CD4-positive, alpha-beta T cell treated with Interleukin-10 for 1 hour (primary cell): ENCODE data around the gene TMPRSS3.

Experiments
- DNase-seq: peaks from one replicate; pipeline ENCODE4 v3.0.0-alpha.2; 2020

Gene TMPRSS3

GRCh38 chr21:42369821-42370220, 26.0 kb downstream of the TMPRSS3 start:
- DNase-seq: no peak

GRCh38 chr21:42367367-42368165, 28.3 kb downstream of the TMPRSS3 start:
- DNase-seq: no peak

GRCh38 chr21:42366292-42367010, 29.4 kb downstream of the TMPRSS3 start, which contains the start of gene TFF1:
TSS of gene TFF1 (minus strand) at chr21:42366535. CDS start at chr21:42366495, 40 bp downstream.
- DNase-seq: no peak

- DNase-seq: no peak
These were observed 30.1 kb downstream of the TMPRSS3 start for GRCh38 chr21:42365770-42366169.

GRCh38 chr21:42364304-42364865, 31.5 kb downstream of the TMPRSS3 start:
- no peak for DNase-seq

GRCh38 chr21:42363312-42363711, 32.5 kb downstream of the TMPRSS3 start:
- DNase-seq: no peak

- no peak for DNase-seq
These were observed 33.2 kb downstream of the TMPRSS3 start for GRCh38 chr21:42362700-42363099.

- no peak for DNase-seq
These were observed 33.7 kb downstream of the TMPRSS3 start for GRCh38 chr21:42362198-42362597.

- DNase-seq: no peak
These were observed 34.6 kb downstream of the TMPRSS3 start for GRCh38 chr21:42361286-42361685.

- no peak for DNase-seq
These were observed 35.5 kb downstream of the TMPRSS3 start for GRCh38 chr21:42360317-42360716.

GRCh38 chr21:42358937-42359336, 36.9 kb downstream of the TMPRSS3 start:
- no peak for DNase-seq

- DNase-seq: no peak
These were observed 37.6 kb downstream of the TMPRSS3 start for GRCh38 chr21:42358261-42358660.

GRCh38 chr21:42357307-42357706, 38.5 kb downstream of the TMPRSS3 start:
- DNase-seq: no peak

- no peak for DNase-seq
These were observed 39.2 kb downstream of the TMPRSS3 start for GRCh38 chr21:42356650-42357049.

GRCh38 chr21:42356046-42356445, 39.8 kb downstream of the TMPRSS3 start:
- DNase-seq: no peak

GRCh38 chr21:42353623-42354022, 42.2 kb downstream of the TMPRSS3 start:
- DNase-seq: no peak

GRCh38 chr21:42352441-42353095, 43.3 kb downstream of the TMPRSS3 start:
- no peak for DNase-seq

GRCh38 chr21:42351626-42352440, 44.0 kb downstream of the TMPRSS3 start:
- no peak for DNase-seq

- DNase-seq: no peak
These were observed 44.9 kb downstream of the TMPRSS3 start, which contains the start of gene TFF2 for GRCh38 chr21:42350927-42351426. TSS of gene TFF2 (minus strand) at chr21:42350994. CDS start at chr21:42350957, 37 bp downstream.

- no peak for DNase-seq
These were observed 45.4 kb downstream of the TMPRSS3 start for GRCh38 chr21:42350318-42350910.
